Activated naive CD4-positive, alpha-beta T cell treated with anti-CD3 and anti-CD28 coated beads, Interleukin-2, amount 50 U/mL, for 24 hours (primary cell): ENCODE results near the gene DNAJA4.

Experiments
- H3K27ac Mint-ChIP-seq: one replicate; pipeline ENCODE4 v1.8.0; 2021; ENCODE audit warnings: mild to moderate bottlenecking, mixed read lengths
- H3K27me3 Mint-ChIP-seq: one replicate; pipeline ENCODE4 v1.8.0; 2021; ENCODE audit warnings: mixed read lengths
- H3K36me3 Mint-ChIP-seq: one replicate; pipeline ENCODE4 v1.8.0; 2021; ENCODE audit warnings: mixed read lengths
- H3K4me1 Mint-ChIP-seq: one replicate; pipeline ENCODE4 v1.8.0; 2021; ENCODE audit warnings: mixed read lengths
- H3K4me3 Mint-ChIP-seq: one replicate; pipeline ENCODE4 v1.8.0; 2021; ENCODE audit warnings: mild to moderate bottlenecking, mixed read lengths
- H3K9me3 Mint-ChIP-seq: one replicate; pipeline ENCODE4 v1.8.0; 2021; ENCODE audit warnings: mixed read lengths

The DNAJA4 gene

GRCh38 chr15:78314181-78314581 is 49.8 kb downstream of the DNAJA4 start:
- Mint-ChIP-seq H3K9me3 (no peaks in the 10 kb centered on the region), H3K27ac (no peak overlapping the region), H3K36me3 (no peaks in the 10 kb centered on the region)

GRCh38 chr15:78315686-78316282 is 51.4 kb downstream of the DNAJA4 start:
- Mint-ChIP-seq H3K36me3 (no peaks in the 10 kb centered on the region), H3K4me3 (no peak overlapping the region), H3K4me1 (no peaks in the 10 kb centered on the region), H3K9me3 (no peaks in the 10 kb centered on the region), H3K27me3 (no peaks in the 10 kb centered on the region), H3K27ac (no peak overlapping the region)

More at GRCh38 chr15:78314181-78314581, 49.8 kb downstream of the DNAJA4 start:
- no peak overlapping the region for H3K4me3 Mint-ChIP-seq
- H3K27me3 Mint-ChIP-seq: no peaks in the 10 kb centered on the region
- H3K4me1 Mint-ChIP-seq: no peaks in the 10 kb centered on the region

- Mint-ChIP-seq H3K4me3 (no peak overlapping the region), H3K4me1 (no peaks in the 10 kb centered on the region), H3K9me3 (no peaks in the 10 kb centered on the region), H3K36me3 (no peaks in the 10 kb centered on the region), H3K27me3 (no peaks in the 10 kb centered on the region), H3K27ac (no peak overlapping the region)
These were observed 52.1 kb downstream of the DNAJA4 start for GRCh38 chr15:78316283-78317083.

GRCh38 chr15:78317145-78317836 is 52.9 kb downstream of the DNAJA4 start:
- Mint-ChIP-seq H3K4me1 (no peaks in the 10 kb centered on the region), H3K36me3 (no peaks in the 10 kb centered on the region), H3K27me3 (no peaks in the 10 kb centered on the region), H3K9me3 (no peaks in the 10 kb centered on the region), H3K27ac (no peak overlapping the region), H3K4me3 (no peak overlapping the region)

- Mint-ChIP-seq H3K9me3 (no peaks in the 10 kb centered on the region), H3K36me3 (no peaks in the 10 kb centered on the region), H3K27ac (no peak overlapping the region), H3K4me3 (no peak overlapping the region), H3K4me1 (no peaks in the 10 kb centered on the region), H3K27me3 (no peaks in the 10 kb centered on the region)
These were observed 55.2 kb downstream of the DNAJA4 start for GRCh38 chr15:78319588-78319987.

GRCh38 chr15:78320183-78320582 is 55.8 kb downstream of the DNAJA4 start:
- Mint-ChIP-seq H3K9me3 (no peaks in the 10 kb centered on the region), H3K36me3 (no peaks in the 10 kb centered on the region), H3K4me3 (no peak overlapping the region), H3K27me3 (no peaks in the 10 kb centered on the region), H3K4me1 (no peaks in the 10 kb centered on the region), H3K27ac (no peak overlapping the region)

GRCh38 chr15:78321041-78321570 is 56.7 kb downstream of the DNAJA4 start:
- no peaks in the 10 kb centered on the region for H3K36me3 Mint-ChIP-seq
- no peak overlapping the region for H3K27ac Mint-ChIP-seq
- H3K27me3 Mint-ChIP-seq: no peaks in the 10 kb centered on the region
- H3K4me1 Mint-ChIP-seq: no peaks in the 10 kb centered on the region
- no peaks in the 10 kb centered on the region for H3K9me3 Mint-ChIP-seq
- no peak overlapping the region for H3K4me3 Mint-ChIP-seq

DNA sequence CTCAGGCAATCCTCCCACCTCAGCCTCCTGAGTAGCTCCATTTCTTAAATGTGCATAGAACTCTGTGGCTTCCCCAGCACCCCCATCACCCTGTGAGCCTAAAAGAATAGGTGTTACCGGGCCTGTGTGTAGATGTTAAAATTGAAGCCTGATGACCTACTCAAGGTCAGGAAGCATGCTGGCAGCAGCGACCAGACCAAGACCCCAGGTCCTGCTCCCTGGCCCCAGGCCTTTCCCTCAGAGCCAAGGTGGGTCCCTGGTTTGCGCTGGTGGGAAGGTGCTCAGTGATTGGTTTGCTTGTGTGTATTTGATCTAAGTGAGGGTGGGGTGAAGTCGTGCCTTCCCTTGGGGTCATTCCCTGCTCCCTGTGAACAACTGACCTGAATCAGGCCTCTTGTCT is 57.4 kb downstream of the DNAJA4 start:
- Mint-ChIP-seq H3K36me3 (no peaks in the 10 kb centered on the region), H3K9me3 (no peaks in the 10 kb centered on the region), H3K4me3 (no peak overlapping the region), H3K4me1 (no peaks in the 10 kb centered on the region), H3K27me3 (no peaks in the 10 kb centered on the region), H3K27ac (no peak overlapping the region)

GRCh38 chr15:78322243-78322642 is 57.9 kb downstream of the DNAJA4 start:
- H3K36me3 Mint-ChIP-seq: no peaks in the 10 kb centered on the region
- no peaks in the 10 kb centered on the region for H3K27me3 Mint-ChIP-seq
- H3K9me3 Mint-ChIP-seq: no peaks in the 10 kb centered on the region
- H3K4me1 Mint-ChIP-seq: no peaks in the 10 kb centered on the region
- H3K4me3 Mint-ChIP-seq: no peak overlapping the region
- no peak overlapping the region for H3K27ac Mint-ChIP-seq

DNA sequence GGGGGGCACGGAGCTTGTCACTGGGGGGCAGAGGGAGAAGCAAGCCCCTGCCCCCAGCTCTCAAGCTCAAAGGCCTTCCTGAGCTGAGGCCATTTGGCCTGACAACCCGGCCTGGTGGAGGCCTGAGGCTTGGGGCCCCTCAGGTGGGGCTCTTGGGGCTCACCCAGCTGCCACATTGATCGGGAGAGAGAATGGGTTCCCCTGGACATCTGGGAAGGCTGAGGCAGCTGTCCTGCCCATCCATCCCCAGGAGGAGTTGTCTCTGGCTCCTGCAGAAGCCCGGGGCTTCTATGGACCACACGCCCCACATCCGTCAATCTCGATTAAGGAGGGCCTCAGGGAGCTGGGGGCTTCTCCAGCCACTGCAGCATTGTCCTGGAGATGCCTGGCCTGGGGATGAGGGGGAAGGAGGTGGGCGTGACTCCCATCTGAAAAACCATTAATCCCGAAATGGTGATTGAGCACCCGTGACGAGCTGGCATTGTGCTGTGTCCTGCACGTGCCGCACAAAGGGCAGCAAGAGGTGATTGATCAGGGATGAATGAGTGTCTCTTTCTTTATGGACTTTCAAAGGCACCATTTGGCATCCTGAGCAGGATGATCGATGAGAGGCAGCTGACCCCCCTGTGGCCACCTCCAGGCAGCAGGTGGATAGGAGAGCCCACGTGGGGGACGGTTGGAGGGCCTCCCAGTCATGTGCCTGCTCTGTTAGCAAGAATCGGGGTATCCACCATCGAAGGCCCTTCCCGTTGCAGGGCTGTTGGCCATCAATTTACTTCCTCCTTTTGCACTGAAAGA is 58.6 kb downstream of the DNAJA4 start:
- no peaks in the 10 kb centered on the region for H3K9me3 Mint-ChIP-seq
- no peaks in the 10 kb centered on the region for H3K27me3 Mint-ChIP-seq
- H3K4me3 Mint-ChIP-seq: no peak overlapping the region
- H3K27ac Mint-ChIP-seq: no peak overlapping the region
- H3K36me3 Mint-ChIP-seq: no peaks in the 10 kb centered on the region
- no peaks in the 10 kb centered on the region for H3K4me1 Mint-ChIP-seq

DNA sequence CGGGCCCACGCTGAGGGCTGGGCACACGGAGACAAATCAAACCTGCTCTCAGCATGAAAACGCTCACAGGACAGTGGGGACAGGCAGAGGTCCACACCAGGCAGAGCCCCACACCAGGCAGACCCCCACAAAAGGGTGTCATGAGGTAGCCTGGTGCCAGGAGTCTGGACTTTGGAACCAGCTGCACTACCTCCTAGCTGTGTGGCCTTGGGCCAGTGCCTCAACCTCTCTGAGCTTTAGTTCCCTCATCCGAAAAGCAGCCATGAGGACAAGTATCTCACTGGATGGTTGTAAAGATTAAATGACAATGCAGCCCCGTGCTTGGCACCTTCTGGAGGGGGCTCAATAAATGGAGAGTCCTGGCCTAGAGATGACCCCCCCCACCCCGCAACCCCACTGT is 59.3 kb downstream of the DNAJA4 start:
- no peaks in the 10 kb centered on the region for H3K4me1 Mint-ChIP-seq
- no peak overlapping the region for H3K4me3 Mint-ChIP-seq
- H3K9me3 Mint-ChIP-seq: no peaks in the 10 kb centered on the region
- H3K27me3 Mint-ChIP-seq: no peaks in the 10 kb centered on the region
- no peak overlapping the region for H3K27ac Mint-ChIP-seq
- no peaks in the 10 kb centered on the region for H3K36me3 Mint-ChIP-seq

DNA sequence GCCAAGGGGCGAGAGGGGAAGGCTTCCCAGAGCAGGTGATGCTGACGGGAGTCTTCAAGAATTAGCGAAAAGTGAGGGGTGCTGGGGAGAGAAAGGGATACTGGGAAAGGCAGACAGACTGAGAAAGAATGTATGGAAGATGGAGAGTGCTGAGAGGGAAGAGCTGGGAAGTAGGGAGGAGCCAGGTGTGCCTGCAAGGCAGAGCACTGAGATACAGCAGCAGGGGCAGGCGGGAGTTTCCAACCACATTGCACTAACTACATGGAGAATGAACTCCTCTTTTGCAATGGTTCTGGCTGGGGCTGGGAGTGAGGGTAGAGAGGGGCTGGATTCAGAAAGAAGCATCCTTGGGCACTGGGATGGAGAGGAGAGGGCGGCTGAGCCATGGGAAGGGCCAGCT is 59.8 kb downstream of the DNAJA4 start:
- Mint-ChIP-seq H3K9me3 (no peaks in the 10 kb centered on the region), H3K4me1 (no peaks in the 10 kb centered on the region), H3K36me3 (no peaks in the 10 kb centered on the region), H3K27ac (no peak overlapping the region), H3K4me3 (no peak overlapping the region), H3K27me3 (no peaks in the 10 kb centered on the region)

GRCh38 chr15:78325092-78325843 is 60.9 kb downstream of the DNAJA4 start:
- Mint-ChIP-seq H3K36me3 (no peaks in the 10 kb centered on the region), H3K27ac (no peak overlapping the region), H3K27me3 (no peaks in the 10 kb centered on the region), H3K9me3 (no peaks in the 10 kb centered on the region), H3K4me3 (no peak overlapping the region), H3K4me1 (no peaks in the 10 kb centered on the region)

- Mint-ChIP-seq H3K36me3 (no peaks in the 10 kb centered on the region), H3K4me1 (no peaks in the 10 kb centered on the region), H3K27me3 (no peaks in the 10 kb centered on the region), H3K4me3 (no peak overlapping the region), H3K27ac (no peak overlapping the region), H3K9me3 (no peaks in the 10 kb centered on the region)
These were observed 63.1 kb downstream of the DNAJA4 start for GRCh38 chr15:78327466-78327865.

DNA sequence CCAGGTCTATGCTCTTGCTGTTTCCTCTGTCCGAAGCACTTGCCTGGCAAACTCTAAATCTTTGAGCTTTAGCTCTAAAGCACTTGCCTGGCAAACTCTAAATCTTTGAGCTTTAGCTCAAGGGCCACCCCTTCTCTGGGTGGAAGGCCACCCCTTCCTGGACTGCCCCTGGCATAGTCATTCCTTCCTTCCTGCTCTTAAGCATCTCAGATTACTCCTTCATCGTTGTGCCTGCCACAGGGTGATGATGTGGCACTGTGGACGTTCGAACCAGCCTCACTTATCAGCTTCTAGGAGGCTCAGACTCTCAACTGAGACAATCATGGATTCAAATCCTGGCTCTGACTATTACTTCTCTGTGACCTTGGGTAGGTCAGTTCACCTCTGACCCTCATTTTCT is 65.3 kb downstream of the DNAJA4 start:
- H3K27me3 Mint-ChIP-seq: no peaks in the 10 kb centered on the region
- no peaks in the 10 kb centered on the region for H3K36me3 Mint-ChIP-seq
- no peaks in the 10 kb centered on the region for H3K9me3 Mint-ChIP-seq
- H3K27ac Mint-ChIP-seq: no peak overlapping the region
- no peak overlapping the region for H3K4me3 Mint-ChIP-seq
- H3K4me1 Mint-ChIP-seq: no peaks in the 10 kb centered on the region
